GM21825 (cell line): ENCODE results near the gene CALHM3.

Source experiments
- ATAC-seq: cut with Tn5 transposase; IDR thresholded peaks from one replicate; pipeline ENCODE4 v1.9.1; 2021; ENCODE audit warnings: mild to moderate bottlenecking, moderate library complexity; ENCODE audit not compliant: unreplicated experiment

The CALHM3 gene

GRCh38 chr10:103451091-103451813 lies 27.8 kb downstream of the CALHM3 start:
- ATAC-seq: no peak

GRCh38 chr10:103450201-103450695 lies 28.8 kb downstream of the CALHM3 start:
- no peak for ATAC-seq

- ATAC-seq: no peak
These were observed 29.6 kb downstream of the CALHM3 start for GRCh38 chr10:103449208-103450144.

GRCh38 chr10:103448746-103449145 lies 30.3 kb downstream of the CALHM3 start:
- ATAC-seq: no peak

- ATAC-seq: no peak
These were observed 31.9 kb downstream of the CALHM3 start for GRCh38 chr10:103447187-103447586.

- no peak for ATAC-seq
These were observed 33.1 kb downstream of the CALHM3 start for GRCh38 chr10:103445767-103446567.

- no peak for ATAC-seq
These were observed 33.7 kb downstream of the CALHM3 start for GRCh38 chr10:103445366-103445765.

GRCh38 chr10:103444478-103444877 lies 34.6 kb downstream of the CALHM3 start:
- no peak for ATAC-seq

- ATAC-seq: no peak
These were observed 35.4 kb downstream of the CALHM3 start for GRCh38 chr10:103443475-103444185.

- ATAC-seq: no peak
These were observed 37.0 kb downstream of the CALHM3 start for GRCh38 chr10:103442031-103442461.

GRCh38 chr10:103441611-103442010 lies 37.4 kb downstream of the CALHM3 start:
- ATAC-seq: no peak

GRCh38 chr10:103441206-103441605 lies 37.8 kb downstream of the CALHM3 start:
- no peak for ATAC-seq

GRCh38 chr10:103440416-103440815 lies 38.6 kb downstream of the CALHM3 start:
- no peak for ATAC-seq

GRCh38 chr10:103439776-103440175 lies 39.3 kb downstream of the CALHM3 start:
- ATAC-seq: no peak

GRCh38 chr10:103433858-103434257 lies 45.2 kb downstream of the CALHM3 start:
- ATAC-seq: no peak

GRCh38 chr10:103431902-103432301 lies 47.1 kb downstream of the CALHM3 start:
- ATAC-seq: no peak

GRCh38 chr10:103429647-103430046 lies 49.4 kb downstream of the CALHM3 start:
- ATAC-seq: no peak

GRCh38 chr10:103428989-103429643 lies 49.9 kb downstream of the CALHM3 start:
- ATAC-seq: no peak

- no peak for ATAC-seq
These were observed 51.2 kb downstream of the CALHM3 start for GRCh38 chr10:103427866-103428265.

- ATAC-seq: no peak
These were observed 55.3 kb downstream of the CALHM3 start for GRCh38 chr10:103423748-103424147.
